Measurements from ENCODE around the gene CCDC33. TPM values are rescaled to one million over a fixed set of nuclear protein-coding genes. Genes with fewer than 3 reads are reported as not detected.

CCDC33 gene
- total RNA-seq, 1 experiment from 2014 or later: 0.15 TPM

DNA sequence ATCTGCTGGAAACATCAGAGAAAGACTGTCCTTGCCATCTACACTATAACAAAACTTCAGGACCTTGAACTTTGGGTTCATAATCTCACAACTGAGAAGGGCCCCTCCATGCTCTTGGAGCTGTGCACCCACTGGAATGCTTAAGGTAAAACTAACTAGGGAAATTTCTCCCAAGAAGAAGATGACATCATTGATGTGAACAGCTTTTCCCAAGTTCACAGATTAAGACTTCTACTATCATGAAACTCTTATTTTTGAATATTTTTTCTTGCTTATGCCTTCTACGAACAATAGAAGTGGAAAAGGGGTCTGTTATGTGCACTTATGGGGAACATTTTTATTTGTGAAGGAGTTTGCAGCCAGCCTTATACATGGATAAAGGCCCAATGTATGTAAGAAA is 126.4 kb downstream of the CCDC33 start:
- Histone ChIP-seq H3K9me2 (ENCODE audit: insufficient read depth) (no peaks in the 10 kb centered on the region), H4K20me1 (ENCODE audit: insufficient read depth) (no peaks in the 10 kb centered on the region), H3K4me3 (replicated peaks in 1 of 2; ENCODE audit: low read depth in 1 of 2, low read length in 2 of 2) (no peak overlapping the region), H3K9ac (ENCODE audit: low read length) (no peak overlapping the region), H3K79me2 (ENCODE audit: insufficient read depth, low read length) (no peaks in the 10 kb centered on the region), H3K4me2 (ENCODE audit: low read length) (no peak overlapping the region), H3K36me3 (ENCODE audit: control insufficient read depth in 1 of 2, insufficient read depth in 2 of 2, low read length in 2 of 2) (no peaks in the 10 kb centered on the region), H2AFZ (ENCODE audit: low read depth, low read length, poor library complexity, severe bottlenecking) (no peak overlapping the region), H3K27me3 (ENCODE audit: insufficient read depth, low read length) (no peaks in the 10 kb centered on the region), H3K9me3 (ENCODE audit: control insufficient read depth in 1 of 2, insufficient read depth in 1 of 2, low read depth in 1 of 2, low read length in 2 of 2) (no peaks in the 10 kb centered on the region), H3K27ac (ENCODE audit: low read depth, low read length) (no peak overlapping the region), H3K4me1 (ENCODE audit: control insufficient read depth in 1 of 2, insufficient read depth in 2 of 2, low read length in 2 of 2) (no peaks in the 10 kb centered on the region)
- TF ChIP-seq RAD21 (IDR thresholded peaks at IDR 0.05; ENCODE audit: low read depth) (no peak), TCF7L2 (IDR thresholded peaks at IDR 0.05; ENCODE audit: borderline replicate concordance, extremely low read depth, insufficient read depth, insufficient read length) (no peak), SP1 (IDR thresholded peaks at IDR 0.05; ENCODE audit: low read depth) (no peak), JUND (IDR thresholded peaks at IDR 0.05) (no peak)
- TF ChIP-seq, protein P1, sequence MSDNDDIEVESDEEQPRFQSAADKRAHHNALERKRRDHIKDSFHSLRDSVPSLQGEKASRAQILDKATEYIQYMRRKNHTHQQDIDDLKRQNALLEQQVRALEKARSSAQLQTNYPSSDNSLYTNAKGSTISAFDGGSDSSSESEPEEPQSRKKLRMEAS (IDR thresholded peaks at IDR 0.05): no peak
- TF ChIP-seq, protein P2, sequence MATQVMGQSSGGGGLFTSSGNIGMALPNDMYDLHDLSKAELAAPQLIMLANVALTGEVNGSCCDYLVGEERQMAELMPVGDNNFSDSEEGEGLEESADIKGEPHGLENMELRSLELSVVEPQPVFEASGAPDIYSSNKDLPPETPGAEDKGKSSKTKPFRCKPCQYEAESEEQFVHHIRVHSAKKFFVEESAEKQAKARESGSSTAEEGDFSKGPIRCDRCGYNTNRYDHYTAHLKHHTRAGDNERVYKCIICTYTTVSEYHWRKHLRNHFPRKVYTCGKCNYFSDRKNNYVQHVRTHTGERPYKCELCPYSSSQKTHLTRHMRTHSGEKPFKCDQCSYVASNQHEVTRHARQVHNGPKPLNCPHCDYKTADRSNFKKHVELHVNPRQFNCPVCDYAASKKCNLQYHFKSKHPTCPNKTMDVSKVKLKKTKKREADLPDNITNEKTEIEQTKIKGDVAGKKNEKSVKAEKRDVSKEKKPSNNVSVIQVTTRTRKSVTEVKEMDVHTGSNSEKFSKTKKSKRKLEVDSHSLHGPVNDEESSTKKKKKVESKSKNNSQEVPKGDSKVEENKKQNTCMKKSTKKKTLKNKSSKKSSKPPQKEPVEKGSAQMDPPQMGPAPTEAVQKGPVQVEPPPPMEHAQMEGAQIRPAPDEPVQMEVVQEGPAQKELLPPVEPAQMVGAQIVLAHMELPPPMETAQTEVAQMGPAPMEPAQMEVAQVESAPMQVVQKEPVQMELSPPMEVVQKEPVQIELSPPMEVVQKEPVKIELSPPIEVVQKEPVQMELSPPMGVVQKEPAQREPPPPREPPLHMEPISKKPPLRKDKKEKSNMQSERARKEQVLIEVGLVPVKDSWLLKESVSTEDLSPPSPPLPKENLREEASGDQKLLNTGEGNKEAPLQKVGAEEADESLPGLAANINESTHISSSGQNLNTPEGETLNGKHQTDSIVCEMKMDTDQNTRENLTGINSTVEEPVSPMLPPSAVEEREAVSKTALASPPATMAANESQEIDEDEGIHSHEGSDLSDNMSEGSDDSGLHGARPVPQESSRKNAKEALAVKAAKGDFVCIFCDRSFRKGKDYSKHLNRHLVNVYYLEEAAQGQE (IDR thresholded peaks at IDR 0.05; ENCODE audit: low read depth): no peak
- POLR2A ChIA-PET: no interaction called here
- intact Hi-C loops (cut with micrococcal nuclease): no loop called here
- DNase-seq (ENCODE audit: low read depth, low spot score) (no peak), ATAC-seq (no peak)
- no TSS peak for BruUV-seq (replicated peaks)
- RAD21 ChIA-PET (ENCODE audit: low non-redundant PET in 1 of 2, low total read pairs in 2 of 2, uncharacterized antibody in 2 of 2, unreplicated experiment in 2 of 2): no interaction called here
- CTCF ChIA-PET: no interaction called here

All from HCT116 (cell line).